Calu3 (cell line): ENCODE data around the gene NRIP1. TPM values are rescaled to one million over a fixed set of nuclear protein-coding genes. Genes with fewer than 3 reads are reported as not detected.
"Not testable (repeated sequence)": the region's sequence is repeated elsewhere in the genome, so short reads cannot be mapped to it uniquely, and the experiment has no call there.

Experiments
- BruUV-seq: library from RNA; stranded (reverse); fragments of 400-500 nt; replicated peaks from 2 replicates; lab custom pipeline; 2021; lab: Mats Ljungman, UMichigan
- CTCF ChIA-PET: fragments of 300-600 bp; sonication (Branson Sonifier 250); formaldehyde crosslinking; loops from one replicate; lab custom pipeline; 2022; ENCODE audit warnings: antibody characterized with exemption; lab: Charles Lee
- DNase-seq: peaks from one replicate; pipeline ENCODE4 v3.0.0; 2022
- H3K27ac Mint-ChIP-seq: one replicate; pipeline ENCODE4 v1.8.0; 2022; ENCODE audit warnings: mixed read lengths; ENCODE audit not compliant: unreplicated experiment
- H3K27me3 Mint-ChIP-seq: one replicate; pipeline ENCODE4 v1.8.0; 2022; ENCODE audit warnings: mixed read lengths; ENCODE audit not compliant: unreplicated experiment
- H3K36me3 Mint-ChIP-seq: one replicate; pipeline ENCODE4 v1.8.0; 2022; ENCODE audit warnings: mild to moderate bottlenecking, moderate library complexity, mixed read lengths; ENCODE audit not compliant: insufficient read depth, unreplicated experiment
- H3K4me1 Mint-ChIP-seq: one replicate; pipeline ENCODE4 v1.8.0; 2022; ENCODE audit warnings: mild to moderate bottlenecking, low read depth, mixed read lengths; ENCODE audit not compliant: unreplicated experiment
- H3K4me3 Mint-ChIP-seq: one replicate; pipeline ENCODE4 v1.8.0; 2022; ENCODE audit warnings: mild to moderate bottlenecking, low read depth, moderate library complexity, mixed read lengths; ENCODE audit not compliant: unreplicated experiment
- H3K9me3 Mint-ChIP-seq: one replicate; pipeline ENCODE4 v1.8.0; 2022; ENCODE audit warnings: low read depth, mixed read lengths; ENCODE audit not compliant: unreplicated experiment
- CTCF ChIP-seq: fragments of 200-600 bp; IDR thresholded peaks from one replicate; pipeline ENCODE4 v1.8.0; 2022; ENCODE audit warnings: antibody characterized with exemption; ENCODE audit not compliant: unreplicated experiment
- intact Hi-C: fragments of 100-400 bp; cut with micrococcal nuclease; formaldehyde crosslinking; loops from one replicate; pipeline ENCODE4 v1.10.0; 2022; ENCODE audit not compliant: unreplicated experiment
- total RNA-seq: library from RNA; stranded (reverse); gene quantifications from 2 replicates; pipeline ENCODE4 v1.2.3, GENCODE V29; 2022

NRIP1 gene
- total RNA-seq, 1 experiment from 2014 or later, result 58.7 TPM

GRCh38 chr21:14943616-14944015 lies 121.2 kb downstream of the NRIP1 start:
- BruUV-seq, result no TSS peak
- no peak overlapping the region for H3K4me3 Mint-ChIP-seq
- peaks cover 32% of the 10 kb centered on the region for H3K4me1 Mint-ChIP-seq
- intact Hi-C loops, result loop anchor here (5.0 kb wide), 2 partner anchors 41 to 66 kb away; no protein-coding TSS in a partner anchor
- peak overlapping the region; percentile 33 for H3K27ac Mint-ChIP-seq
- no peaks in the 10 kb centered on the region for H3K36me3 Mint-ChIP-seq
- CTCF ChIA-PET, result no interaction called here
- no peak for TF ChIP-seq CTCF
- DNase-seq, result no peak
- peaks cover 3% of the 10 kb centered on the region for H3K9me3 Mint-ChIP-seq
- H3K27me3 Mint-ChIP-seq, result no peaks in the 10 kb centered on the region

GRCh38 chr21:14942801-14943490 lies 121.9 kb downstream of the NRIP1 start:
- CTCF ChIA-PET, result no interaction called here
- intact Hi-C loops, result loop anchor here (5.0 kb wide), 2 partner anchors 41 to 66 kb away; no protein-coding TSS in a partner anchor
- Mint-ChIP-seq H3K36me3 (no peaks in the 10 kb centered on the region), H3K4me3 (no peak overlapping the region), H3K4me1 (peaks cover 32% of the 10 kb centered on the region), H3K27ac (peak overlapping the region; percentile 33), H3K9me3 (peaks cover 5% of the 10 kb centered on the region), H3K27me3 (no peaks in the 10 kb centered on the region)
- TF ChIP-seq CTCF, result no peak
- BruUV-seq, result no TSS peak
- DNase-seq, result no peak

GRCh38 chr21:14927324-14927723 lies 137.5 kb downstream of the NRIP1 start:
- not testable (repeated sequence) for BruUV-seq

GRCh38 chr21:14926186-14926585 lies 138.6 kb downstream of the NRIP1 start:
- no TSS peak for BruUV-seq
- DNase-seq, result no peak
- Mint-ChIP-seq H3K27ac (no peak overlapping the region), H3K4me3 (no peak overlapping the region), H3K36me3 (no peaks in the 10 kb centered on the region), H3K27me3 (no peaks in the 10 kb centered on the region), H3K9me3 (peaks cover 3% of the 10 kb centered on the region), H3K4me1 (no peaks in the 10 kb centered on the region)
- CTCF ChIA-PET, result interaction anchor here (1.5 kb wide), 1 partner anchor 10 kb away, joined by 6 read pairs; no protein-coding TSS in a partner anchor
- no peak for TF ChIP-seq CTCF
- intact Hi-C loops, result no loop called here

More at GRCh38 chr21:14927324-14927723, 137.5 kb downstream of the NRIP1 start:
- H3K9me3 Mint-ChIP-seq, H3K27ac Mint-ChIP-seq, H3K4me3 Mint-ChIP-seq, H3K4me1 Mint-ChIP-seq, H3K27me3 Mint-ChIP-seq, DNase-seq, intact Hi-C loops, H3K36me3 Mint-ChIP-seq: not testable (repeated sequence)
- CTCF ChIA-PET, result interaction anchor here (1.5 kb wide), 1 partner anchor 11 kb away, joined by 6 read pairs; no protein-coding TSS in a partner anchor

- Mint-ChIP-seq H3K27me3 (no peaks in the 10 kb centered on the region), H3K27ac (no peak overlapping the region), H3K4me3 (no peak overlapping the region), H3K4me1 (no peaks in the 10 kb centered on the region), H3K9me3 (peaks cover 3% of the 10 kb centered on the region), H3K36me3 (no peaks in the 10 kb centered on the region)
- no TSS peak for BruUV-seq
- TF ChIP-seq CTCF, result no peak
- intact Hi-C loops, result no loop called here
- CTCF ChIA-PET, result no interaction called here
- no peak for DNase-seq
Observed at GRCh38 chr21:14923468-14923867, 141.3 kb downstream of the NRIP1 start.
